ENCODE measurements around the gene LRRTM3.

Gene LRRTM3

DNA sequence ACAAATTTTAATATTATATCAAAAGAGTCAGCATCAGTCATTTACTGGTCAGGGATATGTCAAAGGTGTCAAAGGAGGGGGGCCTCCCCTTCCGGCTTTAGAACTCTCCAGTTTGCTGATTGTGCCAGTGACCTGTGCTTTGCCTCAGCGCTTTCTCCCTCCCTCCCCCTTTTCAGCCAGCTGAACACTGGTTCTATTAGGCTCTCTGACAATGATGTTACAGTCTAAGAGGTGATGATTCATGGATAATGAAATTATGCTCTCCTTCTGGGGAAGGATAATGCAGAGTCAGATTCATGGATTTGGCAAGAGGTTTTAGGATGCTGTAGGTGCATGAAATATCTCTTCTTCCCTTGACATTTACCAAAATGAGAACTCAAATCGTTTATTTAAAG, 6.1 kb downstream of the LRRTM3 start:
- DNase-seq = peak in 45 of 56 donors; percentile 1 to 68 (median 38)

DNA sequence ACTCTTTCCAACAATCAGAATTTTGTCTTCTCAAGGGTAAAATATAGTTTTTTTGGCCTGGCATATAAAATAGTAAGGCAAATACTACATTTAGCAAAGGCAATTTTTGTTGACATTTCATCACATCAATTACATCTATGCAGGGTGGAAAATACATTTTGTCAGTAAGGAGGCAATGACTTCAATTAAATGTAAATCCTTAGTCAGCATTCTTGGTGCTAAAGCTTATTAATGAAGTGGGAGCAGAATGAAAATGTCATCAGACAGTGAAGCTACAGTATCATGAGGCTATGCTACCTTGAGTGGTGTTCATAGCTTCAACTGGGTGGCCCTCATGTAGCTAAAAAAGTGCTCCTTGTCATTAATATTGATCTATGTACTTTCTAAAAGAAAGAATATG, 8.9 kb downstream of the LRRTM3 start:
- no peak for DNase-seq

DNA sequence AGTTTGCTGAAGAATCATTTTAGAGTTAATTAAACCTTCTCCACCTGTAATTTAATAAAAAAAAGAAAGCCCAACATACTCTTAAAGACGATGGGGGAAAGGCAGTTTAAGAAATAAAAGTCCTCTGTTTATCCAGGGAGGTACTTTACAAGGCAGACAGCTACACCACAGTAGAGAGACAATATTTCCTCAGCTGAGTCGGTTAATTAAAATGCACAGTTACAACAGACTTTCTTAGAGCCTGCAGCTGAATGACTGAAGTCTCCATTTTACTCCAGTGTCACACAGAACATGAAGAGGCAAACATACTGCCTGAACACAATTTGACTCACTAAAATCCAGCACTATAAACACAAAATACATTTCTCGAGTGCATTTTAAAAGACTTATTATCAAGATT, 15.1 kb downstream of the LRRTM3 start:
- no peak for DNase-seq

DNA sequence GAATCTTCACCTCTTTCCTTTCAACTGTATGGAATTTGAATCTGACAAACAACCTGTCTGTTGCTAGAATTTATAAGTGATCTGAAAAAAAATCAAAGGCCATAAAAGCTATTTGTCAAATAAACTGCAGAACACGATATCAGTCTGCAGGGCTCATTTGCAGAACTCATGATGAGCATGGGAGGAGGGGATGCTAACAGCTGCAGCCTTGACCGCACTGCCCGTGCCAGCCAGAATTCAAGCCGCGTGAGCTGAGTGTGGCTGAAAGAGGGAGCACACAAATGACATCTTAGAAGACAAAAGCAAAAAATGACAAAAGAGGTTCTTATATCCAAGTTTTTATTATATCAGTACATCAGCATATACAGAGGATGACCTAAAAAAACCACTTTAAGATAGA, 15.7 kb downstream of the LRRTM3 start:
- DNase-seq = peak in 50 of 56 donors; percentile 10 to 83 (median 57)

DNA sequence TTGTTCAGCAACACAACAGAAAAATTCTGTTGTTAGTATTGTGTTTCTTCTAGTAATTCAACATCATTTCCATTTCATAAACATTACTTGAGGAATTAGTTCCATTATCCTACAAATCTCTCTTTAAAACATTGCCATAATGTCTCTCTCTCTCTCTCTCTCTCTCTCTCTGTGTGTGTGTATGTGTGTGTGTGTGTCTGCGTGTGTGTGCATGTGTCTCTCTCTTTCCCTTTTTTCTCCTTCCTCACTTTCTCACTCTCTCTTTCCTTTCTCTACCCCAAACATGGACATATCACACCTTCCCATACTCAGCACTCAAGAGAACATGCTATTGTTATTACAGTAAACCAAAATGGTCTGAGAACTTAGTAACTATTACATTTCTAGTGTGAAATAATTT, 16.6 kb downstream of the LRRTM3 start:
- DNase-seq = no peak

DNA sequence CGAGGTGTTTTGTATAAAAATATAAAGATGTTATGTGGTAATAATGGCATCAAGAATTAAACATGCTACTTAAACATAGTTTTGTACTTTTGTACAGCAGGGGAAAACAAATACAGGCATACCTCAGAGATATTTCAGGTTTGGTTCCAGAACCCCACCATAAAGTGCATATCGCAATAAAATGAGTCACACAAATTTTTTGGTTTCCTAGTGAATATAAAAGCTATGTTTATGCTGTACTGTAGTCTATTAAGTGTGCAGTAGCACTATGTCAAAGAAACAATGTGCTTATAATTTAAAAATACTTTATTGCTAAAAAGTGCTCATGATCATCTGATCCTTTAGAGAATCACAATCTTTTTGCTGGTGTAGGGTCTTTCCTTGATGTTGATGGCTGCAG, 17.8 kb downstream of the LRRTM3 start:
- no peak for DNase-seq

DNA sequence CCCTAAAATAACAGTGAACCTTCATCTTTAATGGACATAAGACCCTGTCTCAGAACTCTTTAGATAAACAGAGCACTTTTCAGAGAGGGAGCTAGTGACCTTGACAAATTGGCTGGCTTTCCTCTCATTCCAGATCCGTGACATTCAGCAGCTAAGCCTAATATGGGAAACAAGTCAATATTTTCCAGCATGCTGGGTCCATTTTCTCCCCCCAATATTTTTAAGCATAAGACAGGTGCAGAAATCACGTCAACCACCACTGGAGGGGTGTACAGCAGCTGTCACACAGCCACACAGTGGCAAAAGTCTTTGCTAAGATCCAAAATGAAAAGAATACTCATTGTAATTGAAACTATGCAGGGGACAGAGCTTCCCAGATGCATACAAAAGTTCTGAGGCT, 26.1 kb downstream of the LRRTM3 start:
- no peak for DNase-seq

DNA sequence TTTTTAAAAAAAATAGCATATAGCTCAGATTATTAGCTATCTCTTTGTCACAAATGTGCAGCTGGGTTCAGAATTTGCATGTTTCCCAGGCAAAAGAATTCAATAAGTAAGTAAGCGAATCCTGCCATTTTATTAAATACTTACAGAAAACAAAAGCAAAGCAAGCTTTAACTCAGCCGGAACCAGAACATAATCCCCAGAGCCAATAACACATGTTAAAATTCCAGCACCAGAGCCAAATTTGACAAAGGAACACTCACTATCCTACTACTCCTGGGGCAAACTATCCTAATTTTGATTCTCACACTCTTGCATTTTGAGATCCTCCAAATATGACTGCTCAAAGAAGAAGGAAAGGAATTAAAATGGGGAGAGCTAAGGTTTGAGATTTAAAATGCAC, 32.6 kb downstream of the LRRTM3 start:
- DNase-seq = no peak

DNA sequence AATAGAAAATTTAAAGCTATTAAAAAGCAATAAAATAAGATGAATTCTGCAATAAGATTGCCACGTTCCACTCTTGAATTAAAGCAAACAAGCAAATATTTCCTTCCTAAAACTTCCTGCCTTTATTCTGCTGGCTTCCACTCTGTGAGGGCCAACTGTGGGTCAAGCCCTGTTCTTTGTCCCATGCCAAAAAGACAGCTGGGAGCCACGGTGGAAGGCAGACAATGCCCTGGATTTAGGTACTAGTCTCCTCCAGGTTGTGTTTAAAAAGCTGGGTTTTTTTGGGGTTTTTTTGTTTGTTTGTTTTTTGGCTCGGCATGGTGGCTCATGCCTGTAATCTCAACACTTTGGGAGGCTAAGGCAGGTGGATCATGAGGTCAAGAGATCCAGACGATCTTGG, 39.1 kb downstream of the LRRTM3 start:
- no peak for DNase-seq

DNA sequence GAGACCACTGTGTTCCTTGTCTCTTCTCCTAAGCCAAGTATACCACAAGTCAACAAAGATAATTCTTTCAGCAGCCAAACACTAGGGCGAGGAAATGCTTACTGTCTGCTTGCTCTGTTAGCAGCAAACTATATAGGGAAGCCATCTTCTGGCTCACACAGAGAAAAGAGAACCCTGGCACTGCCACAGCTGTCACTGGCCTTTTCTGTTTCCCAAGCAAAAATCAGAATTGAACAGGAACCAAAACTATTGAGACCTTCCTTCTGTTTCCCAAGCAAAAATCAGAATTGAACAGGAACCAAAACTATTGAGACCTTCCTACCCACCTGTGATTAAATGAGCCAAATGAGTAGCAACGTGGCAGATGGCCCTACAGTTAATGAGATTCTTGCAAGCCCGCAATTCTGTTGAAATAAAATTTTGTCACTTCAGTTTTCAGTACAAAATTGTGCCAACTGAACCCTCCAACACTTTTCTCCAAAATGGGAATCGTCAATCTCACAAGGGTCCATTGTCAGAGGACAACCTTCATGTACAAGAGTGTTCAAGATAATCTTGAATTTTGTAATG, 54.5 kb downstream of the LRRTM3 start:
- no peak for DNase-seq

DNA sequence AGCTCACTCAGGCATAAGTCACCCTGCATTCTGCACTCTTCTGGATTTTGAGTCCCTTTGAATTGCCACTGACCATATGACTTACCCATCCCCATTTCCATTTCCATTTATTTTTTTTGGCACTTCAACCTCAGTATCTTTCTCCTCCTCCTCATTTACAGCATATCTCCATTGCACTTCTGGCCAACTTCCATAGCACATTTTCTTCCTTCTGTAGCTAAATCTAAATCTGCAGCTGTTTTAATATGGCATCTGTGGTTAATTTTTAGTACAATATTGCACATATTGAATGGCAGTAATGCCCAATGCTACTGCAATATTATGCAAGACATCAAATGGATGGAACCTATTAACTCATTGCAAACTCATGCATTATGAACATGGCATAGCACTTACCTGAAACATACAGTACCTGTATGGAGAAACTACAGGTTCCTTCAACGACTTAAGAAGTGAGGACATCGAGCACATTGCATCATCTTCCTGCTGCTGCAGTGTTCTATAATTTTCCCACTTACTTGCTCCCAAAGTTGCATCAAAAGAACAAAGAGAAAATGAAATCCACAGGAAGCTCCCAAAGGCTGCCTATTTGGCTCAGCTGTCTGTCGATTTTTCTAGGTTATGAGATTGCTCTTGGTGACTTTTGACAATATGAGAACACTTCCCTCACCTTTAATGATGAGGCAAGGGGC, 55.7 kb downstream of the LRRTM3 start:
- DNase-seq = no peak

DNA sequence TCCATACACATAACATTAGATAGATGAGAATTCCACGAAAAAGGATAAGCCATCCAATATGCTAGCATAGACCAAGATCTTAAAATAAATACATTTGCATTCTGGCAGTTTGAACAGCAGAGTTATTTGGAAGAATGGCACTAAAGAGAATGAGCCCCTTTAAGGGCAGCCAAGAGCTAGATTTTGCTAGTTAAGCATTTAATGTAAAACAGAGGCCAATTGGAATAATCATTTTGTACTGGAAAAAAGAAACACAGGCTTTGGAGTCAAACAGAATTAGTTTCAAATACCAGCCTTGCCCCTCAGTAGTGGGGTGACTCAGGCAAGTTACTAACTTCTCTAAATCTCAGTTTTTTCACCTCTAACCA, 56.2 kb downstream of the LRRTM3 start:
- no peak for DNase-seq

DNA sequence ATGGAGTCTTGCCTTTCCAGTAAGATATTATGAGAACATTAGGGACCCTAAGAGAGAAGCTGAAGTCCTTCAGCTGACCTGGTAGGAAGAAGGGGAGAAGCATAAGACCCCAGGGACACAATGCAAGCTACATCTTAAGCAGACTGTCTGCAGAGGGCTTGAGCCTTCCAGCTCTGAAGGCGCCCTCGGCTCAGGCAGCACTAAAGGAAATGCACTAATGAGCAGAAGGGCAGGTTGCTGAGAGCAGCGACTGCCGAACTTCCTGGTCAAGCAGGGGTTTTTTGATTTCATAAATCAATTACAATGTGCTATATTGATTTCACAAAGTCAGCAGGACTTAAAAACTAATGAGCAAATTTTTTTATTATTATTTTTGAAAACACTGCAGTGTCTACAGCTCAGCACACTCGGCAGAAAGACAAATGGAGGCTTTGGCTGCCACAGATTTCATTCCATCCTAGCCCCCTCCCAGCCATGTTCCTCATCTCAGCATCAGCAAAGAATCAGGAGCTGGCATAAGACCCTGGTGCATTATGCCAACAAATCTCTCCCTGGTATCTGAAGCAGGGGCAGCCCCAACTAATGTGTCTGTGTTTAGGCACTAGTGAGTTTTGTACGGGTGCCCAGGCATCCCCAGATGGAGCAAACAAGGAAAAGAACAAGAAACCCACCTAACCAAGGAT, 57.1 kb downstream of the LRRTM3 start:
- peak in 6 of 56 donors; percentile 3 to 15 (median 6) for DNase-seq

DNA sequence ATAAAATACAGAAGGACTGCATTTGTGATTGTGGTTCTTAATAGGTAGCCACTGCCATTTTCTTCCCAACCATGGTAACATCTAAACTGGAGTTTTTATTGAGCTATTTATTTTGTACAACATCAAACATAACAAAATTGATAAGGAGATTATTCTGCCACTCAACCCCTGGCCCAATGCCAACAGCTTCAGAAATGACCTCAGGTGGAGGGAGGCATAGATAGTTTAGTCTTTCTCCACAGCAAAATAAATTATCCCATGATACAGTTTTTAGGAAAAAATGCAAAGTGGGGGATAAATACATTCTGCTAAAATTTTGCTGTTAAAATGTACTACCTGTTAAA, 57.6 kb downstream of the LRRTM3 start:
- DNase-seq = no peak

DNA sequence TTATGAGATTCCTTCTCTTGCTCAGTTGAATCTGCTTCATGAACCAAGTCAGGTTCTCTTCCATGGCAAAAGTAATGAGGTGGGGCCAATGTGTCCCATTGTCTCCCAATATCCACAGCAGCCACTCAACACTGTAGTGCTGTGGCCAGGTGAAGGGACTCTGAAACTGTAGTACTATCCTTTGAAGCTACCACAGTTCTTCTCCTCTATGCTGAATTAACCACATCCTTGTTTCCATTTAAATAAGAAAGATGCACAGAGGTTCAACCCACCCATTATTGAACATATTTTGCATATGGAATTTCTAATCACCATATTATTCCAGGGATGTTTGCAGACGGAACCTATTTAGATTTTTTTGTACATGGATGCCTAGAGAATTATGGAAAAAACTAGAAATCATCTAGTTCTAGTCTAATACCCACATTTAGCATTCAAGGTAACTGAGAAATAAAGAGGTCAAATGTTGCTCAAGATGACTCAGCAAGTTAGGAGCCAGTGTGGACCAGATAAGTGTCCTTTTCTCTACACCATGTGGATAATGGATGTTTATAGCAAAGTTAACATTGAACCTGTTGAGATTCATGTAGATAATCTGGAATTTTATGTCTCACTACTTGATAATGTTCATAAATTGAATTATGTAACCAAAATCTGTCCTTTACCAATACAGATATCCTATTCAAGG, 64.5 kb downstream of the LRRTM3 start:
- no peak for DNase-seq

DNA sequence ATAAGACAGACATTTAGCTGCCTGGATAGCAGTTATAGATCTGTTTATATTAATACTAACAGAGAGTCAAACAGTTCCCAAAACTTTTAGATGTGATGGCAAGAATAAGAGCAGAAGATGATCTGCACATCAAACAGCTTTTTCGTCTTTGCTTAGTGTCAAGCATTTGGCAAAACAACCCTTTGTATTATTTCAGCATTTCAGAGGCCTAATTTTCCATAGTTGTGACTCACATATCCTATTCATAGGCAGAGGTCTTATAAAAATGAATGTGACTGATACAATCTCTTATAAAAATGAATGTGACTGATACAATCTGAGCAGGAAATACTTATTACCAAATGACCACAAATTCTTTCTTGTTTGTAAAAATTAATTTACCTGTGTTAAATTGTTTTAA, 71.2 kb downstream of the LRRTM3 start:
- DNase-seq = no peak

DNA sequence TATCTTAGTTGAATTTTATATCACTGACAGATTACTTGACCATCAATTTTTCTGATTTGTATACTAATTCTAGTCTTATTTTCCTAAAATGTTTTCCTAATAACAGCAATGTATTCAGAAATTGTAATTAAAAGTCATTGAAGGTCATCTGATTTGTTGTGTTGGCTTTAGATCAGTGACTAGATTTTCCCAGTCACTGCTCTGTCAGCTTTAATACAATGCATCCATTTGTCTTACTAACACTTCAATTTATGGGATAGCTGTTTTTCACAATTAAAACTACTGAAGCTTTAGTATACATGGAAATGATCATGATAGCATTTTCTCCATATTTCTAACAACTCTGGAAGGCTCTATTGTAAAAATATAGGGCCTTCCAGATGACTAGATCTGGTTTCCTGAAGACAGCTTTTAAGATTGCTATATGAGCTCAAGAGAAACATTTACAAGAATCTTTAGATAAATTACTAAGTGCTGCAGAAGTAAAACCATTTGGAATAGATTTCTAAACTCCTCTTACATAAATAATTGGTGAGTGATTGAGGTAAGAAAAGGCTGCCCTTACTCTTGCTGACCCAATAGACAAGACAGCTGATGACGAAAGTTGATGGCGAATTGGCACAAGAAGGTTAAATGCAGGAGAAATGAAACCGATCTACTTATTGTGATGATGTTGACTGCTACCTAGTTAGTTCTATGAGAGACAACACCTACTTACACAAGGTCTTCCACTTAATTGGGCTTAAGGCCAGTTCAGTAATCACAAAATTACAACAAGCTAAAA, 74.1 kb downstream of the LRRTM3 start:
- DNase-seq = no peak

DNA sequence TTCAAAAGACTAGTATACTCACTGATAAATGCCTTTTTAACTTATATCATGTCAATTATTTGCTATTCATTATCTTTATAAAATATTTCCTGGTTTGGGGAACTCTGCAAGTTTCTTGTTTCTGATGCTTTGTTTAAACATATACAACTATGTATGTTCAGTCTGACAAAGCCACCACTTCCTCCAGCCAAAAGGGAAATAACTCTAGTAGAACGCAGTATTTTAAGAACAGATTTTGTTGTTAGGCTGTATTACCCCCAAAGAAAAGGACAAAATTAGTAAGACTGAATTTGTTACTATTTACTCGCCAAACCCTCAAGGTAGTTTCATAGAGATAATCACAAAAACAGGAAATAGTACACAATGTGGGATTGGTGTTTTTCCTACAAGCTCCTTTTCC, 78.9 kb downstream of the LRRTM3 start:
- no peak for DNase-seq

DNA sequence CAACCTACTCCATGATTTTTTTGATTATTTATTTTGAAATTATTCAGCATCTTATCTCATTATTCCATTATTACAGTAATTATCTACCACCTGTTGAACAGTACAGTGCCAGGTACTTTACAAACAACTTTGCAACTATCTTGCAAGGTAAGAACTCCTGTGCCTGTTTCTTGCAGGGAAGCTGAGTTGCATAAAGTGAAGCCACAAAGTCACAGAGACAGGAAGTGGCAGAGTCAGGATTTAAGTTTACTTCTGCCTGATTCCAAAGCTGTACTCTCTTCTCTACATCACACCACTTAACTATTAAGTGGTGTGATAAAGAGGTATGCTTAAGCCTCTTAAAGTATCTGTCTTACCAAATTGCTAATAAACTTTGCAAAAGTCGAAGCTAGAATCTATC, 80.1 kb downstream of the LRRTM3 start:
- no peak for DNase-seq

DNA sequence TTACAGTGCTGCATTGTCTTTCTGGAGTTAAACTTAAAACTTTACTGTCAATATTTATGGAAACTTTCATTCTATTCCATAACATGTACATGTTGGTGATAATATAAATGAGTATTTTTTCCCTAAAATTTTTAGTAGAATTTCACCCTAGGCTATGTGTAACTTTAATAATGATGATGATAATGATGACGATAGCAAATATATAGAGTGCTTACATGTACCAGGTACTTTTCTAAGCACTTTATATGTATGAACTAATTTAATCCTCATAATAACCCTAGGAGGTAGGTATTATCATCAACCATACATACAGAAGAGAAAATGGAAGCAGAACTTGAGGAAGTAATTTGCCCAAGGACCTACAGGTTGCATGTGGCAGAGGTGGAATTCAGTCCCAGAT, 85.6 kb downstream of the LRRTM3 start:
- no peak for DNase-seq

DNA sequence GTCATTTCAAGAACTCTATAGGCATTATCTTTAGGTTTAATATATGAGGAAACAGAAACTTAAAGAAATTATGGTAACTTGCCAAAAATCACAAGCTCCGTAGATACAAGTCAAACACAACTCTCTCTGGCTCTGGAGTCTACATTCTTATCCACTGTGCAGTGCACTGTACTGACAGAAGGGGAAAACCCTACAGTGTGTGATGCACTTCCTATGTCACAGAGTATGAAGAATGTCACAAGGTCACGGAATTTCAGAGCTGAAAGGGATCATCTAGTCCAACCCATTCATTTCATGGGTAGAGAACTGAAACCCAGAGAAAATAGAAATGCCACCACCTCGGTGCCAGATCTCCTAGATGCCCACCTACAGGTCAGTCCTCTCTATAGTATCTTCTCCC, 86.1 kb downstream of the LRRTM3 start:
- no peak for DNase-seq

DNA sequence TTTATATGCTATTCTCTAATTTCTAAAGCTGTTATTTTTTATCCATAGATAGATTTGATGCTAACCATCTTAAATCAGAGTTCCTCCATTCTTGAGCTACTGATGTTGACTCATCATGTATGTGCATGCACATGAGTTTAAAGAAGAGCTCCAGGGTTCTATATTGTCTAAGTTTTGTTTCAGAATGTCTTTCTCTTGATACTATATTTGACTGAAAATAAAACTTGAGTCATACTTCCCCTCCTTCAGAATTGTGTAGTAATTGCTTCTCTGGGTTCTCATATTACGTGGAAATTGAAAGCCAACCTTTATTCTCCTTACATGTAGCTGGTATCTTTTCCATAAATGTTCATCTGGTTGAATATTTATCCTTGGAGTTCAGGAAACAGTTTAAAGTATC, 89.4 kb downstream of the LRRTM3 start:
- no peak for DNase-seq

All from nucleus accumbens (tissue), 56 donors.